ENCODE results near the gene SLC1A5.
"Not testable (repeated sequence)": the region's sequence is repeated elsewhere in the genome, so short reads cannot be mapped to it uniquely, and the experiment has no call there.

SLC1A5 gene

DNA sequence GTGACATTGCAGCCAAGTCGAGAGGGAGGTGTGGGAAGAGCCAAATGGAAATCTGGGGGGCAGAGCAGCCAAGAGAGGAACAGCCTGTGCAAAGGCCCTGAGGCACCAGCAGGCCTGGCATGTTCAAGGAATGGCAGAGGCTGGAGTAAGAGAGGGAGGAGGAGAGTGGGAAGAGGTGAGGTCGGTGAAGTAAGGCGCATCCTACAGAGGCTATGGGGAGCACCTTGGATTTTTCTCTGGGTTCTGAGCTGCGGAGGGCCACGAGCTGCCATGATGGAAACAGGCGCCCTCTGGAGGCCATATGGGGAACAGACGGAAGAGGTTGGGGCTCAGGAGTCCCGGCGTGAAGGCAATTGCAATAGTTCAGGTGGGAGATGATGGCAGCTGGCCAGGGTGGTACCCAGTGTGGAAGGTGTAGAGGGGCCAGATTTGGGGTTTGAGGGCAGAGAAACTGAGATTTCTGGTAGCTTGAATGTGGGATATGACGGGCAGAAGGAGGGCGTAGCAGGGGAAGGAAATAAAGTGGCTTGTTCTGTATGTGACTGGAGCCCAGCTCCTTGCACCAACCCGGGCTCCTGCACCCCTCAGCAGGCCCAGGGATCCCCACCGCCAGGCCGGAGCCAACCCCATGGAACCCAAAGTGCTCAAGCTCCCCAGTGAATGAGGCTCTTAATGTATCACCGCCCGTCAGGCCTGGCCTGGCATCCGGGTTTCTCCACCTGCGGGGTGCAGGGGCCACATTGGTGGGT is 21.7 kb downstream of the SLC1A5 start:
- FAIRE-seq, result no peak

- no peak for FAIRE-seq
These were observed 23.5 kb downstream of the SLC1A5 start for GRCh38 chr19:46764817-46765291.

- FAIRE-seq, result no peak
These were observed 26.0 kb downstream of the SLC1A5 start for GRCh38 chr19:46762245-46762890.

DNA sequence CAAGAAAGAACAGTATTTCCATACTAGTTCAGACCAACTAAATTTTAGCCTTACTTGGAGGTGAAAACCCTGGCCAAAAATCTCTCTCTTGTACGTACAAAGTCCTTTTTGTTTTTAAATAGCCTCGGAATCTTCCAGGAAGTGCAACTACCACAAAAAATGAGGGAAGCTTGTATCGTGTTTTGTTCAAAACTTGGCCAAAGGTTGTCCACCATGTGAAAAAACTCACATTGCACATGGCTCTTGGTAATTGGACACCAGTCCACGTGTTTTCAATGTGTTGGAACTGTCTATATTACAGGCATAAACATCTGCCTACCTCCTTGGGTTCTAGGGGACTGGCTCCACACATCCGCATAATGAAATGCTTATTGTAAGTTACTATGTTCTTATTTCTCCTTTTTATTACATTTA is 27.0 kb downstream of the SLC1A5 start:
- no peak for FAIRE-seq

- FAIRE-seq, result not testable (repeated sequence)
These were observed 27.5 kb downstream of the SLC1A5 start for GRCh38 chr19:46760897-46761296.

GRCh38 chr19:46760363-46760762 is 28.0 kb downstream of the SLC1A5 start:
- FAIRE-seq, result no peak

- no peak for FAIRE-seq
These were observed 28.5 kb downstream of the SLC1A5 start for GRCh38 chr19:46759817-46760333.

DNA sequence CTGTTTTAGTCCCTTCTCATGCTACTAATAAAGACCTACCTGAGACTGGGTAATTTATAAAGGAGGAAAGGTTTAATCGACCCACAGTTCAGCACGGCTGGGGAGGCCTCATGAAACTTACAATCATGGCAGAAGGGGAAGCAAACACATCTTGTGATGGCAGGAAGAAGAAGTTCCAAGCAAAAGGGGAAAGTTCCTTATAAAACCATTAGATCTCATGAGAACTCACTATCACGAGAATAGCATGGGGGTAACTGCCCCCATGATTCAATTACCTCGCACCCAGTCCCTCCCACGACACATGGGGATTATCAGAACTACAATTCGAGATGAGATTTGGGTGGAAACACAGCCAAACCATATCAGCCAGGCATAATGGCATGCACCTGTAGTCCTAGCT is 29.2 kb downstream of the SLC1A5 start:
- no peak for FAIRE-seq

DNA sequence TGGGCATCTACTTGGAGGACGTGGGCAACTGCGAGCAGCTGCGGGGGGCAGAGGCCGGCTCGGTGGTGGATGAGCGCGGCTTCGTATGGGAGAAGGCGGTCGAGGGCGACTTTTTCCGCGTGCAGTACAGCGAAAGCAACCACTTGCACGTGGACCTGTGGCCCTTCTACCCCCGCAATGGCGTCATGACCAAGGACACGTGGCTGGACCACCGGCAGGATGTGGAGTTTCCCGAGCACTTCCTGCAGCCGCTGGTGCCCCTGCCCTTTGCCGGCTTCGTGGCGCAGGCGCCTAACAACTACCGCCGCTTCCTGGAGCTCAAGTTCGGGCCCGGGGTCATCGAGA is 31.9 kb downstream of the SLC1A5 start:
- FAIRE-seq, result no peak

GRCh38 chr19:46755853-46756543 is 32.4 kb downstream of the SLC1A5 start:
- FAIRE-seq, result no peak

- no peak for FAIRE-seq
These were observed 33.1 kb downstream of the SLC1A5 start for GRCh38 chr19:46755077-46755852.

DNA sequence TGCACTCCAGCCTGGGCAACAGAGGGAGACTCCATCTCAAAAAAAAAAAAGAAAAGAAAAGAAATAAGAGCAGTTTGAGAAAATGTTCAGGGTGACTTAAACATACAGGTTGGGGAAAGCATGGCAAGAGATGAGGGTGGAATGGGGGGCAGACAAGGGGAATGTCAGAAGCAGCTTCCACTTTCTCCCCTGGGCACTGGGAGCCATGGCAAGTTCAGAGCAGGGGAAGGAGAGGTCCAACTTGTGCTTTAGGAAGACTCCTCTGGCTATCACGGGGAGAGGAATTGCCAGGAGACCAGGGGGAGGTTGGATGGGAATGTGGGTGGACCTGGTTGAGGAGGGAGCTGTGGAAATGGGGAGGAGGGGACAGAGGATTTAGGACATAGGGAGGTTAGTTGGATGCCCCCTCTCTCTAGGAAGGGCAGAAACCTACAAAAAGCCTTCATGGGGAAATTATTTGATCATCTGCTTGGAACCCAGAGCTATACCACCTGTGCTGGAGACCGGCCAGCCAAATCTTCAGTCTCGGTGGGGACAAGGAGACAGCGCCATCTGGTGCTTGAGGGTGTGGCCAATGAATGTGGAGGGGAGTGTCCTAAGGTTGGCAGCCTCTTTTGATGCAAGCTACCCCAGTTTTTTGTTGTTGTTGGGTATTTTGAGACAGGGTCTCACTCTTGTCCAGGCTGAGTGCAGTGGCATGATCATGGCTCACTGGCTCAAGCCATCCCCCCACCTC is 34.8 kb downstream of the SLC1A5 start:
- no peak for FAIRE-seq

DNA sequence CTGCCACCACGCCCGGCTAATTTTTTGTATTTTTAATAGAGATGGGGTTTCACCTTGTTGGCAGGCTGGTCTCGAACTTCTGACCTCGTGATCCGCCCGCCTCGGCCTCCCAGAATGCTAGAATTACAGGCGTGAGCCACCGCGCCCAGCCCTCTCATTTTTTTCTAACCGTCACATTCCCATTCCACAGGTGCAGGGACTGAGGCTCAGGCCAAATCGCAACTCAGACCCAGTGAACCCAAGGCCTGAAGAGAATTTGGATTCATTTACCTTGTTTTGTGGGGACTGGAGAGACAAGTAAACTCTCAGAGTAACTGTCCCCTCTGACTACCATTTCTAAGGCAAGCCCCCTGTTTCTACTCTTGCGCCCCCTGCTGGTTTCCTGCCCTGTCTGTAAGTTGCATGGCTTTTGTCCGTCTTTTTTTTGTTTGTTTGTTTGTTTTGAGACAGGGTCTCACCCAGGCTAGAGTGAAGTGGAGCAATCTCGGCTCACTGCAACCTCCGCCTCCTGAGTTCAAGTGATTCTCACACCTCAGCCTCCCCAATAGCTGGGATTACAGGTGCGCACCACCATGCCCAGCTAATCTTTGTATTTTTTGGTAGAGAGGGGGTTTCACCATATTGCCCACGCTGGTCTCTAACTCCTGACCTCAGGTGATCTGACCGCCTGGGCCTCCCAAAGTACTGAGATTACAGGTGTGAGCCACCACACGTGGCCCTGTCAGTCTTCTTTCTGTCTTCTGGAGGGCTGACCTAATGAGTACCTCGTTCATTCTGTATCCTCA is 39.9 kb downstream of the SLC1A5 start:
- FAIRE-seq, result no peak

- no peak for FAIRE-seq
These were observed 41.9 kb downstream of the SLC1A5 start, which contains the start of gene STRN4 for GRCh38 chr19:46746281-46747057. TSS of gene STRN4 (minus strand) at chr19:46746450. CDS start at chr19:46746430, 20 bp downstream.

DNA sequence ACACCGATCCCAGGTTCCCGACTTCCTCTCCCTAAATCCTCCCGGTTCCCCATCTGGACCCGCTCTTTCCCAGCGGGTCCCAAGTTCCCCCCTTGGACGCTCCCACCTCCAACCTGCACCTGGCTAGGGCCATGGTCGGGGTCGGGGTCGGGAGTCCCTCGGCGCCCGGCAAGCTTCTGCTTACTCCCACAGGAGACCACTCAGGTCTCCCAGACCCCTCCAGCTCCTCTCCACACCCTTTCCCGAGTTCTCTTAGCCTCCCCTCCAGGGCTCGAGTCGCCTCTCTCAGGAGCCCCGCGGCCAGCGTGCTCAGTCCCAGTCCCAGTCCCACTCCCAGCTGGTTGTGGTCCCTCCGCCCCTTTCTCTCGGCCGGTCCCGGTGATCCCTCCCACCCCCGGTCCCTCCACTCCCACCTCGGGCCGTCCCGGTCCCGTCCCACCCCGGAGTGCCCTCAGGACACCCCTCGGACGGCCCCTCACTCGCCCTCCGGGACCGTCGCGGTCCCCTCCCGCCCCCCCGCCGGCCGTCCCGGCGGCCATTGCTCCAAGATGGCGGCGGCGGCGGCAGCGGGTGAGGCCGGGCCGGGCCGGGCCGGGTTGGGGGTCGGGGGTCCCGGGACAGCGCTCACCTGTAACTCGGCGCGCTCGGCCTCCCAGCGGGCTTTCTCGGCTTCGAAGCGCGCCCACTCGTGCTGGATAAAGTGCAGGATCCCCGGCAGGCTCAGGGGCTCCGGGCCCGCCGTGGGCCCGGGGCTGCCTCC is 42.7 kb downstream of the SLC1A5 start, which contains the start of gene FKRP:
FKRP (plus strand) TSS at position 537 of the 760 bp plus-strand sequence. CDS start 9,394 bp downstream, outside the sequence.
- no peak for FAIRE-seq

GRCh38 chr19:46745030-46745429 is 43.4 kb downstream of the SLC1A5 start:
- no peak for FAIRE-seq

DNA sequence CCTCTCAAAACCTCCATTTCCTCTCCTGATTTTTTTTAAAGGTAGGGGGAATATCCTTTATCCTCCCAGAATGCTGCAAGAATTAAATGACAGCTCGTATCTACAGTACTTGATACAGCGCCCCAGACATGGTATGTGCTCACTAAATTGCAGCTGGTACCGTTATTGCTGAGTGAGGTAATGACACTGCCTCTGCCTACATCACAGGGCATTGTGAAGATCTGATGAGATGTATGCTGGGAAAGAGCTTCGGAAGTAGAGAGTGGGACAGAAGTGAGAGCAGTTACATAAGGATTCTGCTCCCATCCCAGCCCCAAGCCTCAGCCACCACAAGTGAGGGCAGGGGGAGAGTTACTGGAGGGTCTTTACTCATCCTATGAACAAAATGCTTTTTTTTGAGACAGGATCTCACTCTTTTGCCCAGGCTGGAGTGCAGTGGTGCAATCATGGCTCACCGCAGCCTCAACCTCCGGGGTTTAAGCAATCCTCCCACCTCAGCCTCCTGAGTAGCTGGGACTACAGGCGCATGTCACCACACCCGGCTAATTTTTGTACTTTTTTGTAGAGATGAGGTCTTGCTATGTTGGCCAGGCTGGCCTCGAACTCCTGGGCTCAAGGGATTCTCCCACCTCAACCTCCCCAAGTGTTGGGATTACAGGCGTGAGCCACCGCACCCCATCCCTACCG is 44.2 kb downstream of the SLC1A5 start:
- no peak for FAIRE-seq

GRCh38 chr19:46742926-46743480 is 45.4 kb downstream of the SLC1A5 start:
- FAIRE-seq, result no peak
